Measurements from ENCODE around the gene SCP2. TPM values are rescaled to one million over a fixed set of nuclear protein-coding genes. Genes with fewer than 3 reads are reported as not detected.

SCP2 gene
- polyA plus RNA-seq, 1 of the 3 experiments (the other 2 are of a cell fraction): 49.5 TPM

- H3F3A ChIP-seq (replicated peaks; ENCODE audit: insufficient read depth): no peaks in the 10 kb centered on the region
- no peak overlapping the region for H3K4me2 ChIP-seq
- CTCF ChIA-PET: interaction anchor here (0.9 to 1.4 kb wide), 4 partner anchors 11 to 206 kb away, joined by 3 to 4 read pairs (median 3); no protein-coding TSS in a partner anchor
- no peak overlapping the region for H3K9ac ChIP-seq
- no peak overlapping the region for H3K4me3 ChIP-seq (ENCODE audit: low read depth in 2 of 2, low read length in 1 of 2)
- TF ChIP-seq CHD2 (IDR thresholded peaks at IDR 0.05; ENCODE audit: low read length, partially characterized antibody) (no peak), NFIC (IDR thresholded peaks at IDR 0.05; ENCODE audit: borderline replicate concordance) (no peak), JUND (IDR thresholded peaks at IDR 0.05) (no peak), IRF3 (IDR thresholded peaks at IDR 0.05; ENCODE audit: low read depth, low read length) (no peak), ELF1 (IDR thresholded peaks at IDR 0.05) (no peak), TCF12 (IDR thresholded peaks at IDR 0.05) (no peak), RFX5 (IDR thresholded peaks at IDR 0.05; ENCODE audit: low read length) (no peak), FOXJ3 (CRISPR knock-in tag; IDR thresholded peaks at IDR 0.05) (no peak), CTCF (IDR thresholded peaks at IDR 0.05) (no peak), MAX (IDR thresholded peaks at IDR 0.05; ENCODE audit: low read depth) (no peak), RAD21 (IDR thresholded peaks at IDR 0.05; ENCODE audit: low read length) (no peak), GABPA (IDR thresholded peaks at IDR 0.05; ENCODE audit: low read depth) (no peak), EZH2phosphoT487 (IDR thresholded peaks at IDR 0.05; ENCODE audit: borderline replicate concordance, low read depth) (no peak), SMC3 (IDR thresholded peaks at IDR 0.05; ENCODE audit: low read depth, low read length) (no peak), USF2 (IDR thresholded peaks at IDR 0.05; ENCODE audit: borderline replicate concordance, low read depth, low read length) (no peak)
- no peaks in the 10 kb centered on the region for H3K36me3 ChIP-seq (replicated peaks in 1 of 2; ENCODE audit: control insufficient read depth in 1 of 2, insufficient read depth in 2 of 2, low read length in 1 of 2)
- POLR2A ChIA-PET: interaction anchor here (0.5 kb wide), 1 partner anchor 10 kb away, joined by 6 read pairs; no protein-coding TSS in a partner anchor
- no peaks in the 10 kb centered on the region for H3K9me2 ChIP-seq
- 93% methylated on average over 3 of the region's 3 CpGs for WGBS (ENCODE audit: low lambda C conversion rate)
- DNase-seq: no peak
- H3K27me3 ChIP-seq (ENCODE audit: insufficient read depth): no peaks in the 10 kb centered on the region
- H3K9me3 ChIP-seq: no peaks in the 10 kb centered on the region
- no peaks in the 10 kb centered on the region for H4K20me1 ChIP-seq (ENCODE audit: insufficient read depth)
- no peak overlapping the region for H3K27ac ChIP-seq (ENCODE audit: low read depth in 2 of 2, low read length in 1 of 2)
- no peak overlapping the region for H2AFZ ChIP-seq (ENCODE audit: low read depth)
- no peaks in the 10 kb centered on the region for H3K79me2 ChIP-seq (ENCODE audit: insufficient read depth)
- H3K4me1 ChIP-seq (ENCODE audit: control insufficient read depth in 1 of 2, insufficient read depth in 2 of 2, low read depth in 1 of 2, low read length in 1 of 2): no peaks in the 10 kb centered on the region
These were observed 49.3 kb downstream of the SCP2 start for GRCh38 chr1:52976183-52977035.

Measured in SK-N-SH (cell line).